ENCODE results near the gene GRPEL1. TPM values are rescaled to one million over a fixed set of nuclear protein-coding genes. Genes with fewer than 3 reads are reported as not detected.

The GRPEL1 gene
- polyA plus RNA-seq, 1 of the 3 experiments (the other 2 are of a cell fraction) = 29.8 TPM

GRCh38 chr4:7026107-7026506, 41.8 kb downstream of the GRPEL1 start:
- no peaks in the 10 kb centered on the region for H3K9me2 ChIP-seq
- no peak overlapping the region for H3K4me3 ChIP-seq (ENCODE audit: low read depth in 2 of 2, low read length in 1 of 2)
- CTCF ChIA-PET = interaction anchor here (1.2 to 1.4 kb wide), 2 partner anchors 14 to 17 kb away, joined by 4 read pairs; partner anchors contain the start of gene TADA2B
- no peak overlapping the region for H3K4me2 ChIP-seq
- 95% methylated on average over 9 of the region's 9 CpGs for WGBS (ENCODE audit: low lambda C conversion rate)
- POLR2A ChIA-PET = no interaction called here
- no peaks in the 10 kb centered on the region; the same call in 1 of the 2 replicates for H3K79me2 ChIP-seq (ENCODE audit: insufficient read depth)
- TF ChIP-seq RFX5 (IDR thresholded peaks at IDR 0.05; ENCODE audit: low read length) (no peak), ZBTB33 (IDR thresholded peaks at IDR 0.05; ENCODE audit: borderline replicate concordance, low read depth) (no peak), SMC3 (IDR thresholded peaks at IDR 0.05; ENCODE audit: low read depth, low read length) (no peak), CHD2 (IDR thresholded peaks at IDR 0.05; ENCODE audit: low read length, partially characterized antibody) (no peak), GATA2 (CRISPR knock-in tag; IDR thresholded peaks at IDR 0.05) (no peak), REST (IDR thresholded peaks at IDR 0.05; ENCODE audit: low read depth, low read length) (no peak), SIN3A (IDR thresholded peaks at IDR 0.05; ENCODE audit: borderline replicate concordance, low read depth, low read length) (no peak), GABPA (IDR thresholded peaks at IDR 0.05; ENCODE audit: low read depth) (no peak), RXRA (IDR thresholded peaks at IDR 0.05; ENCODE audit: borderline replicate concordance, low read depth) (no peak), TCF12 (IDR thresholded peaks at IDR 0.05) (no peak), NFIC (IDR thresholded peaks at IDR 0.05; ENCODE audit: borderline replicate concordance) (no peak), EZH2phosphoT487 (IDR thresholded peaks at IDR 0.05; ENCODE audit: borderline replicate concordance, low read depth) (no peak), YY1 (IDR thresholded peaks at IDR 0.05; ENCODE audit: low read depth) (no peak), MAX (IDR thresholded peaks at IDR 0.05; ENCODE audit: low read depth) (no peak), TEAD4 (IDR thresholded peaks at IDR 0.05; ENCODE audit: borderline replicate concordance, insufficient read depth) (no peak)
- TF ChIP-seq, protein P1, sequence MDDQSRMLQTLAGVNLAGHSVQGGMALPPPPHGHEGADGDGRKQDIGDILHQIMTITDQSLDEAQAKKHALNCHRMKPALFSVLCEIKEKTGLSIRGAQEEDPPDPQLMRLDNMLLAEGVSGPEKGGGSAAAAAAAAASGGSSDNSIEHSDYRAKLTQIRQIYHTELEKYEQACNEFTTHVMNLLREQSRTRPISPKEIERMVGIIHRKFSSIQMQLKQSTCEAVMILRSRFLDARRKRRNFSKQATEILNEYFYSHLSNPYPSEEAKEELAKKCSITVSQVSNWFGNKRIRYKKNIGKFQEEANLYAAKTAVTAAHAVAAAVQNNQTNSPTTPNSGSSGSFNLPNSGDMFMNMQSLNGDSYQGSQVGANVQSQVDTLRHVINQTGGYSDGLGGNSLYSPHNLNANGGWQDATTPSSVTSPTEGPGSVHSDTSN (IDR thresholded peaks at IDR 0.05) = no peak
- TF ChIP-seq, protein P2, sequence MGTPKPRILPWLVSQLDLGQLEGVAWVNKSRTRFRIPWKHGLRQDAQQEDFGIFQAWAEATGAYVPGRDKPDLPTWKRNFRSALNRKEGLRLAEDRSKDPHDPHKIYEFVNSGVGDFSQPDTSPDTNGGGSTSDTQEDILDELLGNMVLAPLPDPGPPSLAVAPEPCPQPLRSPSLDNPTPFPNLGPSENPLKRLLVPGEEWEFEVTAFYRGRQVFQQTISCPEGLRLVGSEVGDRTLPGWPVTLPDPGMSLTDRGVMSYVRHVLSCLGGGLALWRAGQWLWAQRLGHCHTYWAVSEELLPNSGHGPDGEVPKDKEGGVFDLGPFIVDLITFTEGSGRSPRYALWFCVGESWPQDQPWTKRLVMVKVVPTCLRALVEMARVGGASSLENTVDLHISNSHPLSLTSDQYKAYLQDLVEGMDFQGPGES (IDR thresholded peaks at IDR 0.05; ENCODE audit: low read depth, low read length) = no peak
- H3K27me3 ChIP-seq (ENCODE audit: insufficient read depth) = no peaks in the 10 kb centered on the region
- H3K27ac ChIP-seq (ENCODE audit: low read depth in 2 of 2, low read length in 1 of 2) = no peak overlapping the region
- H3F3A ChIP-seq (replicated peaks; ENCODE audit: insufficient read depth) = no peaks in the 10 kb centered on the region
- no peak overlapping the region for H3K9ac ChIP-seq
- H3K4me1 ChIP-seq (ENCODE audit: control insufficient read depth in 1 of 2, insufficient read depth in 2 of 2, low read depth in 1 of 2, low read length in 1 of 2) = peaks cover 0 to 6% of the 10 kb centered on the region in 2 experiments; a peak in 1 of 4 replicates
- peaks cover 9 to 11% of the 10 kb centered on the region in 2 experiments for H3K36me3 ChIP-seq (replicated peaks in 1 of 2; ENCODE audit: control insufficient read depth in 1 of 2, insufficient read depth in 2 of 2, low read length in 1 of 2)
- H2AFZ ChIP-seq (ENCODE audit: low read depth) = no peak overlapping the region
- no peaks in the 10 kb centered on the region for H4K20me1 ChIP-seq (ENCODE audit: insufficient read depth)
- no peaks in the 10 kb centered on the region for H3K9me3 ChIP-seq
- no peak for DNase-seq

Data from SK-N-SH (cell line).